Subcutaneous abdominal adipose tissue (tissue), 5 donors: ENCODE measurements around the gene CATSPERD.

ENCODE experiments used
- H3K27ac ChIP-seq: one replicate; pipeline ENCODE4 v1.7.0; 2013; ENCODE audit warnings: low read depth, mild to moderate bottlenecking, inconsistent platforms, low read length, moderate library complexity
- H3K27me3 ChIP-seq, 5 donors: one replicate each; pipeline ENCODE4 v1.7.0; 2013; ENCODE audit warnings: low read length in 5 of 5, inconsistent platforms in 1 of 5; ENCODE audit not compliant: control insufficient read depth in 5 of 5, insufficient read depth in 4 of 5
- H3K36me3 ChIP-seq, 5 donors: one replicate each; pipeline ENCODE4 v1.7.0; 2013; ENCODE audit warnings: low read length in 5 of 5; ENCODE audit not compliant: control insufficient read depth in 5 of 5, insufficient read depth in 5 of 5
- H3K4me1 ChIP-seq, 5 donors: one replicate each; pipeline ENCODE4 v1.7.0; 2013; ENCODE audit warnings: low read length in 5 of 5, mild to moderate bottlenecking in 3 of 5, moderate library complexity in 1 of 5; ENCODE audit not compliant: control insufficient read depth in 5 of 5, insufficient read depth in 5 of 5
- H3K4me3 ChIP-seq, 5 donors: one replicate each; pipeline ENCODE4 v1.7.0; 2013; ENCODE audit warnings: low read length in 5 of 5, low read depth in 1 of 5
- H3K9ac ChIP-seq, 5 donors: one replicate each; pipeline ENCODE4 v1.7.0; 2013; ENCODE audit warnings: low read length in 5 of 5, mild to moderate bottlenecking in 4 of 5, moderate library complexity in 3 of 5
- H3K9me3 ChIP-seq, 5 donors: one replicate each; pipeline ENCODE4 v1.7.0; 2013; ENCODE audit warnings: low read length in 5 of 5; ENCODE audit not compliant: control insufficient read depth in 5 of 5
- donor health status: healthy.
- donor health status: healthy.
- donor health status: healthy.
- donor health status: healthy.
- donor health status: healthy.

CATSPERD gene

DNA sequence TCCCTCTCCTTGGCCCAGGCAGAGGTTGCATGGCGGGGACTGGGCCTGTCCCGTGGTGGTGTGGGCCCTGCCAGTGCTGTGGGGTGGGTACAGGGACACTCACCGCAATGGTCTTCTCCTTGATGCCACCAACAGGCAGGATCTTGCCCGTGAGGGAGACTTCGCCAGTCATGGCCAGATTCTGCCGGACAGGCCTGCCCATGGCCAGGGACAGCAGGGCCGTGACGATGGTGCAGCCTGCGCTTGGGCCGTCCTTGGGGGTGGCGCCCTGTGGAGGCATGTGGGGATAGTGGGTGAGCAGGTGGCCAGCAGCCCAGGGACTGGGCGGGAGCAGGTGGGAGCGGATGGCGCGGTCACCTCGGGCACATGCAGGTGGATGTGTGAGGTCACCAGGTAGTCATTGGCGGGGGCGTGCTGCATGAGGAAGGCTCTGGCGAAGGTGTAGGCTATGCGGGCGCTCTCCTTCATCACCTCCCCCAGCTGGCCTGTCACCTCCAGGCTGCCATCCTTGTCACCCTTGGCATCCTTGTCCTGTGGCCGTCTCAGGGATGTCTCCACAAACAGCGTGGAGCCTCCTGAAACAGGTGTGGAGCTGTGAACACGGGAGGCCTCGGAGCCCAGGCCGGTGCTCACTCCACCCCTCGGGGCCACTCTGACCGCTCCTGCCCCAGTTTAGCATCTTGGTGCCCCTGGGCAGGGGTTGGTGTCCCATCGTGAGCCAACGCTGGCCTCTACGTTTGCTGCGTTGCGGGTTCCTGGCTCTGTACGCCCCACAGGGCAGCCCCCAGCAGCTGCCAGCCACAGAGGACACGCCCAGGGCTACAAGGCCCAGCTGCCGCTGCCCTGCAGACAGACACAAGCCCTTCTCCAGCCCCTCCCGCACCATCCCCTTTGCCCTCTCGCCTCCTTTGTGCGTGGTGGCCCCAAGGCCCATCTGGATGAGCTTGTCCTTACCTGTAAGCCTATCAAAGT lies 27.0 kb upstream of the CATSPERD start:
- peaks cover 0 to 28% (median 23%) of the 10 kb centered on the region in 5 donors for H3K4me1 ChIP-seq
- peaks cover 0 to 66% (median 61%) of the 10 kb centered on the region in 5 donors for H3K36me3 ChIP-seq
- no peak overlapping the region for H3K4me3 ChIP-seq
- no peaks in the 10 kb centered on the region for H3K27me3 ChIP-seq
- H3K27ac ChIP-seq = peak overlapping the region; percentile 46
- H3K9ac ChIP-seq = no peak overlapping the region
- no peaks in the 10 kb centered on the region for H3K9me3 ChIP-seq

GRCh38 chr19:5694167-5694955 lies 26.1 kb upstream of the CATSPERD start:
- Histone ChIP-seq H3K4me3 (no peak overlapping the region), H3K9ac (no peak overlapping the region), H3K9me3 (no peaks in the 10 kb centered on the region), H3K27ac (no peak overlapping the region), H3K36me3 (peaks cover 0 to 75% (median 69%) of the 10 kb centered on the region in 5 donors), H3K4me1 (peaks cover 0 to 28% (median 23%) of the 10 kb centered on the region in 5 donors), H3K27me3 (no peaks in the 10 kb centered on the region)

GRCh38 chr19:5694956-5695648 lies 25.3 kb upstream of the CATSPERD start:
- H3K27ac ChIP-seq = no peak overlapping the region
- H3K9me3 ChIP-seq = no peaks in the 10 kb centered on the region
- no peaks in the 10 kb centered on the region for H3K27me3 ChIP-seq
- H3K9ac ChIP-seq = no peak overlapping the region
- peaks cover 0 to 79% (median 71%) of the 10 kb centered on the region in 5 donors for H3K36me3 ChIP-seq
- H3K4me3 ChIP-seq = no peak overlapping the region
- peaks cover 0 to 26% (median 19%) of the 10 kb centered on the region in 5 donors for H3K4me1 ChIP-seq

GRCh38 chr19:5695649-5696195 lies 24.7 kb upstream of the CATSPERD start:
- H3K27me3 ChIP-seq = no peaks in the 10 kb centered on the region
- peaks cover 0 to 23% (median 16%) of the 10 kb centered on the region in 5 donors for H3K4me1 ChIP-seq
- no peak overlapping the region for H3K27ac ChIP-seq
- no peaks in the 10 kb centered on the region for H3K9me3 ChIP-seq
- H3K4me3 ChIP-seq = no peak overlapping the region
- H3K36me3 ChIP-seq = peaks cover 0 to 86% (median 76%) of the 10 kb centered on the region in 5 donors
- no peak overlapping the region for H3K9ac ChIP-seq

- Histone ChIP-seq H3K9me3 (no peaks in the 10 kb centered on the region), H3K9ac (no peak overlapping the region), H3K27me3 (no peaks in the 10 kb centered on the region), H3K4me3 (no peak overlapping the region), H3K36me3 (peaks cover 0 to 92% (median 81%) of the 10 kb centered on the region in 5 donors), H3K4me1 (peaks cover 0 to 16% (median 9%) of the 10 kb centered on the region in 5 donors), H3K27ac (no peak overlapping the region)
Measured at GRCh38 chr19:5696196-5697021, 24.0 kb upstream of the CATSPERD start.

- Histone ChIP-seq H3K4me3 (no peak overlapping the region), H3K27ac (no peak overlapping the region), H3K9me3 (no peaks in the 10 kb centered on the region), H3K36me3 (peaks cover 0 to 85% (median 75%) of the 10 kb centered on the region in 5 donors), H3K27me3 (no peaks in the 10 kb centered on the region), H3K4me1 (peaks cover 0 to 8% (median under 1%) of the 10 kb centered on the region in 5 donors), H3K9ac (no peak overlapping the region)
Measured at GRCh38 chr19:5697022-5697889, 23.2 kb upstream of the CATSPERD start.

GRCh38 chr19:5697890-5698634 lies 22.4 kb upstream of the CATSPERD start:
- peaks cover 0 to under 1% (median 0%) of the 10 kb centered on the region in 5 donors for H3K4me1 ChIP-seq
- H3K4me3 ChIP-seq = no peak overlapping the region
- H3K9ac ChIP-seq = no peak overlapping the region
- H3K9me3 ChIP-seq = no peaks in the 10 kb centered on the region
- no peaks in the 10 kb centered on the region for H3K27me3 ChIP-seq
- H3K36me3 ChIP-seq = peaks cover 0 to 78% (median 67%) of the 10 kb centered on the region in 5 donors
- no peak overlapping the region for H3K27ac ChIP-seq
